Stomach (tissue), 9 donors: ENCODE results near the gene ZSCAN20. TPM values are rescaled to one million over a fixed set of nuclear protein-coding genes. Genes with fewer than 3 reads are reported as not detected.

Source experiments
- DNase-seq, 2 donors: peaks; one replicate each; pipeline versions ENCODE4 v3.0.0 to v3.0.0-alpha.2; 2013 to 2019
- H3K27ac ChIP-seq, 5 donors: fragments of 200-600 bp in 4 of 5; sonication (generic) in 4 of 5; one replicate each; pipeline ENCODE4 v1.5.1; 2013 to 2019; ENCODE audit warnings: mild to moderate bottlenecking in 1 of 5, moderate library complexity in 1 of 5
- H3K27me3 ChIP-seq, 3 donors: fragments of 200-600 bp; sonication (generic); one replicate each; pipeline ENCODE4 v1.5.1; 2017 to 2019; ENCODE audit warnings: mixed run types in 1 of 3
- H3K36me3 ChIP-seq, 4 donors: fragments of 200-600 bp; sonication (generic); 1 replicate in 3 of 4; 2 replicates in 1 of 4; pipeline ENCODE4 v1.5.1; 2016 to 2019
- H3K4me1 ChIP-seq, 4 donors: fragments of 200-600 bp; sonication (generic); one replicate each; pipeline ENCODE4 v1.5.1; 2016 to 2019
- H3K4me3 ChIP-seq, 4 donors: fragments of 200-600 bp; sonication (generic) in 3 of 4; one replicate each; pipeline ENCODE4 v1.5.1; 2016 to 2019; ENCODE audit warnings: mild to moderate bottlenecking in 1 of 4
- H3K9me3 ChIP-seq, 4 donors: fragments of 200-600 bp; sonication (generic); one replicate each; pipeline ENCODE4 v1.5.1; 2016 to 2019
- CTCF ChIP-seq, 7 experiments: fragments of 450-650 bp in 4 of 7; fragments of 200-600 bp in 3 of 7; sonication (generic) in 3 of 7; IDR thresholded peaks; one replicate each; pipeline ENCODE4 v1.5.1; 2016 to 2019; ENCODE audit warnings: antibody characterized with exemption in 7 of 7, control low read depth in 2 of 7, mild to moderate bottlenecking in 1 of 7
- EP300 ChIP-seq: sonication (generic); formaldehyde crosslinking; IDR thresholded peaks from one replicate; pipeline ENCODE4 v1.6.1; 2017; ENCODE audit warnings: antibody characterized with exemption
- POLR2A ChIP-seq, 4 donors: fragments of 450-650 bp; IDR thresholded peaks; one replicate each; pipeline ENCODE4 v1.6.1; 2016; ENCODE audit warnings: antibody characterized with exemption in 4 of 4, control low read depth in 2 of 4, mild to moderate bottlenecking in 1 of 4, moderate library complexity in 1 of 4
- POLR2AphosphoS5 ChIP-seq, 3 donors: sonication (generic); formaldehyde crosslinking; IDR thresholded peaks; one replicate each; pipeline ENCODE4 v1.6.1; 2016; ENCODE audit warnings: antibody characterized with exemption in 3 of 3
- WGBS, 5 donors: extraction: QIAGEN DNeasy Blood & Tissue Kit in 3 of 5; methylation state at CpG; one replicate each; pipeline versions ENCODE4 v1.1.5 to v1.1.7; 2013 to 2018; 5-methylcytosine and 5-hydroxymethylcytosine counted together
- intact Hi-C: fragments of 100-400 bp; cut with DNase I; formaldehyde crosslinking; loops from one replicate; pipeline ENCODE4 v1.15.1; 2023; ENCODE audit warnings: low total_unique reads
- polyA plus RNA-seq, 3 donors: library from polyadenylated mRNA; stranded (reverse); fragments of 200-250 nt; gene quantifications; one replicate each; pipeline ENCODE4 v1.2.3, GENCODE V29; 2013
- total RNA-seq, 5 donors: library from RNA; depleted of rRNA; stranded (reverse); fragments of >200 nt; gene quantifications; one replicate each; pipeline versions ENCODE4 v1.1.0 to v1.2.3, GENCODE V29; 2014 to 2016
- donor health status: healthy with polysubstance abuse.
- donor health status: Bipolar disorder and iron deficiency.
- donor health status: healthy.

Gene ZSCAN20
- total and polyA plus RNA-seq, 8 donors, result 0.29 to 8.4 (median 0.87) TPM

- 58 to 69% (median 61%) methylated on average over 6 of the region's 6 CpGs for WGBS, 5 donors
- intact Hi-C loops, result no loop called here
- peaks cover 0 to 4% (median 0%) of the 10 kb centered on the region in 4 donors for H3K9me3 ChIP-seq
- H3K4me1 ChIP-seq, result peaks cover 0 to 17% (median 0%) of the 10 kb centered on the region in 4 donors
- no peak overlapping the region for H3K27ac ChIP-seq
- no peak for TF ChIP-seq EP300
- TF ChIP-seq POLR2A (IDR thresholded peaks at IDR 0.05), result no peak
- TF ChIP-seq CTCF (IDR thresholded peaks at IDR 0.05), result no peak
- no peak for TF ChIP-seq POLR2AphosphoS5 (IDR thresholded peaks at IDR 0.05)
- DNase-seq, result no peak
- H3K27me3 ChIP-seq, result no peaks in the 10 kb centered on the region
- H3K4me3 ChIP-seq, result no peak overlapping the region
- H3K36me3 ChIP-seq, result no peaks in the 10 kb centered on the region
Observed at GRCh38 chr1:33441088-33441745, 31.2 kb upstream of the ZSCAN20 start.

GRCh38 chr1:33442141-33442540 is 30.3 kb upstream of the ZSCAN20 start:
- Histone ChIP-seq H3K9me3 (peaks cover 0 to 4% (median 0%) of the 10 kb centered on the region in 4 donors), H3K4me1 (peaks cover 0 to 9% (median 0%) of the 10 kb centered on the region in 4 donors), H3K36me3 (no peaks in the 10 kb centered on the region), H3K27me3 (no peaks in the 10 kb centered on the region), H3K27ac (no peak overlapping the region), H3K4me3 (no peak overlapping the region)
- TF ChIP-seq POLR2AphosphoS5 (IDR thresholded peaks at IDR 0.05) (no peak), POLR2A (IDR thresholded peaks at IDR 0.05) (no peak), EP300 (no peak), CTCF (IDR thresholded peaks at IDR 0.05) (no peak)
- no peak for DNase-seq
- intact Hi-C loops, result no loop called here
- WGBS, 5 donors, result 78 to 92% (median 84%) methylated on average over 1 of the region's 1 CpG

- peaks cover 0 to 4% (median 0%) of the 10 kb centered on the region in 4 donors for H3K9me3 ChIP-seq
- 37 to 58% (median 52%) methylated on average over 4 of the region's 4 CpGs for WGBS, 5 donors
- H3K27ac ChIP-seq, result no peak overlapping the region
- intact Hi-C loops, result no loop called here
- no peak for DNase-seq
- peaks cover 0 to 6% (median 0%) of the 10 kb centered on the region in 4 donors for H3K4me1 ChIP-seq
- TF ChIP-seq POLR2AphosphoS5 (IDR thresholded peaks at IDR 0.05), result no peak
- TF ChIP-seq POLR2A (IDR thresholded peaks at IDR 0.05), result no peak
- TF ChIP-seq CTCF (IDR thresholded peaks at IDR 0.05), result no peak
- no peak for TF ChIP-seq EP300
- no peaks in the 10 kb centered on the region for H3K36me3 ChIP-seq
- no peaks in the 10 kb centered on the region for H3K27me3 ChIP-seq
- no peak overlapping the region for H3K4me3 ChIP-seq
Observed at GRCh38 chr1:33443080-33443704, 29.3 kb upstream of the ZSCAN20 start.

- no peaks in the 10 kb centered on the region for H3K27me3 ChIP-seq
- H3K27ac ChIP-seq, result no peak overlapping the region
- DNase-seq, result peak in 1 of 2 donors; percentile 30
- no peaks in the 10 kb centered on the region for H3K36me3 ChIP-seq
- no peak for TF ChIP-seq POLR2A (IDR thresholded peaks at IDR 0.05)
- peaks cover 0 to 6% (median 0%) of the 10 kb centered on the region in 4 donors for H3K4me1 ChIP-seq
- peaks cover 0 to 4% (median 0%) of the 10 kb centered on the region in 4 donors for H3K9me3 ChIP-seq
- no peak overlapping the region for H3K4me3 ChIP-seq
- 53 to 68% (median 61%) methylated on average over 6 of the region's 6 CpGs for WGBS, 5 donors
- intact Hi-C loops, result no loop called here
Observed at GRCh38 chr1:33443705-33444180, 28.7 kb upstream of the ZSCAN20 start.
